ENCODE results near the gene GLRX5.
"Not testable (repeated sequence)": the region's sequence is repeated elsewhere in the genome, so short reads cannot be mapped to it uniquely, and the experiment has no call there.

GLRX5 gene

DNA sequence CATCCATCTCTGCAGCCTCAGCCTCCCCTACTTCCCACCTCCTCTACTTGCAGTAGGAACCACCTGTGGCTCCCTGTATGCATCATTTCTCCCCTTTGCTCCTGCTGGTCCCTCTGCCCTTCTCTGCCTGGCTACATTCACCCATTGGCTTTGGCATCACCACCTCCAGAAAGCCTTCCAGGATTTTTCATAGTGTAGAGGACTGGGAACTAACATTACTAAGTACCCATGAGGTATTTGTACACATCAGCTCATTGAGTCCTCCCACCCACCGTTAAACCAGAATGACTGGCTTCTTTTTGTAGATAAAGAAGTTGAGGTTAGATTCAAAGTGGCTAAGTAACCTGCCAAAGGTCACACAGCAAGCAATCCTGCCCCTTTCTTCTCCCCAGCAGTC, 35.5 kb upstream of the GLRX5 start:
- DNase-seq = no peak

DNA sequence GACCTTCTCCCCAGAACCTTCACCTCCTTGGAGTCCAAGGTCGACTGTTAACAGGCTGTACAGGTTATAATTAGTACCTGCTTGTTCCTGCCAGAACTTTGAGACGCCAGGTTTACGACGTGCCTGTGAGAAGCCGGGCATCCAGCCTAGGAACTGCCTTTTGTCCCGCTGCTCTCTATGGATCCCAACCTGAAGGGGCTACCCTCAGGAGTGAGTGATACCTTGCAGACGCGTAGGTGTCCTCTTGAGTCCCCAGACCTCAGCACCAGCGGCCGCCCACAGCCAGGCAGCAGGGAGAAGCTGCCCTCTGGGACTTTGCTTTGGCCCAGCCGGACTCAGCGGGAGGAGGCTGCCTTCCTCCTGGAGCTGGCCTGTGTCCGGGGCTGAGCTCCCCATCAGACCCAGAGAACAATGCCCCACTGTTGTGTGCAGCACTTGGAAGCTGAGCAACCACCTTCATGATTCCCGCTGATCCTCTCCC, 34.6 kb upstream of the GLRX5 start:
- DNase-seq = no peak

- peak; percentile 73 for DNase-seq
Measured at GRCh38 chr14:95500772-95501401, 34.0 kb upstream of the GLRX5 start.

DNA sequence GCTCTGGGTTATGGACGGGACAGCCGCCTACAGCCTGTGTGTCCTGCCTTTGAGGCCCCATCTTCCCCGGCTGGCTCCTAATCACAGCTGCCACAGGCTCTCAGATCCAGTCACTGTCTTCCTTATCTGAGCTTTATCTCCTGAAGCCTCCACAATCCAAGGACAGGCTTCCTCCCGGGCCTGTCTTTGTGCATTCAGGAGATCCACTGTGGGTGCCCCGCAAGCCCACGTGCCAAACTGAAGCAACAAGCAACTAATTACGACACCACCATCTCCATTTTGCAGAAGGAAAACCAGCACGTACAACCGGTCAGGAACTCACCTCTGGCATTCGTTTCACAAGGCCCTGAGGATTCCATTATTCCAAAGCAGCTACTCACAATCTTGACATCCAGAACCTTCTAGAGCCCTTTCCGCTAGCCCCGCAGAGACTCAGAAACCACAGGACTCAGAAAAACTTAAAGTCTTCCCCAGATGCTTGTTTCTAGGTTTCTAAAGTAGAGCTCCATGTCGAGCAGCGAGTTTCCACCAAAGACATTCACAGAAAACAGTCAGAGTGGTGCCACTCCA, 32.4 kb upstream of the GLRX5 start:
- no peak for DNase-seq

- no peak for DNase-seq
Measured at GRCh38 chr14:95503365-95504134, 31.3 kb upstream of the GLRX5 start.

DNA sequence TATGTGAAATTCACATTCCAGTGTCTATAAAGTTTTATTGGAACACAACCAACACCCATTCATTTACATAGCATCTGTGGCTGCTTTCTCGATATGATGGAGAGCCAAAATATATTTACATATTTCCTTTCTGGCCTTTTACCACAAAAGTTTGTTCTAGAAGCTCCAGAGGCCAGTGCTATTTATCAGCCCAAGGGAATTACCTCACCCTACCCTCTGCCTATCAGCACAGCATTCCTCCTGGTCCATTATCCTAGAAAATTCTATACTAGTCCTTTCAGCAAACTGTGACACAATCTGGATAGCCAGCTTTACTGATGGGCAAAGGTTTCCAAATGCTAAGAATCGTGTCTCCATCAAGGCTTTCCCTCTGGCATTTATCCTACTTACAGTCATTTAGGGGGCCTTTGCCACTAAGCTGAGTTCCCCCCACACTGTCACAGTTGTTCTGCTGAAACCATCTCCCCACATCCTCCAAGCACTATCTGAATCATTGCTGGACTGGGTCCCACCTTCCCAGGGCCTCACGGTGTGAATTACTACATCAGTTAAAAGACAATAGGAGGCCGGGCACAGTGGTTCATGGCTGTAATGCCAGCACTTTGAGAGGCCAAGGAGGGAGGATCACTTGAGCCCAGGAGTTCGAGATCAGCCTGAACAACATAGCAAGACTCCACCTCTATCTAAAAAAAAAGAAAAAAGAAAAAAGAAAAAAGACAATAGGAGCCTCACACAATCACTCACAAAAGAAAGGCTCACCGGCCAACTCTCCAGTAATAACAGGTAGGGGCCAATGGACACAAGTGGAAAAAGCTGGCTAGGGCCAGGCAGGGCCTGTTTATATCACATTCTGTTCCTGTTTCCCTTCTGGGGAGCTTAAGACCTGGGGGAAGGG, 30.5 kb upstream of the GLRX5 start:
- DNase-seq = peak; percentile 91

- no peak for DNase-seq
Measured at GRCh38 chr14:95505030-95505589, 29.7 kb upstream of the GLRX5 start.

DNA sequence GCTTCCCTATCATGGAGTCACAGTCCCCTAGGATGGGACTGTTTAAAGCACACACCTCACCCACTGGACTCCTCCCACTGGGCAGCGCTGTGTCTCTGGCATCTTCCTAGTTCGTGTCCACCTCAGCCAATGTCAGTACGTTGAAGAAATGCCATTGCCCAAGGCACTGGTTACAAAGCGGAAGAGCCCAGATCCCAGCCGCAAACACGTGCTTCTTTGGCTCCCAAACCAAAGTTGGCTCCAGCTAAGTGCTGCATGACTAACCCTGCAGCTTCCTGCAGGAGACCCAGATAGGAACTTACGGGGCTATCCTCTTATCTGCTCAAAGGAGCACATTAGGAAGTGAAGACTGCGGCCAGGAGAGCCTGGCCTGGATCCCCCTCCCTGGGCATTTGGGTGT, 27.7 kb upstream of the GLRX5 start:
- peak; percentile 62 for DNase-seq

- DNase-seq = peak; percentile 61
Measured at GRCh38 chr14:95507701-95508103, 27.1 kb upstream of the GLRX5 start.

- no peak for DNase-seq
Measured at GRCh38 chr14:95508377-95508776, 26.5 kb upstream of the GLRX5 start.

- no peak for DNase-seq
Measured at GRCh38 chr14:95509495-95509894, 25.4 kb upstream of the GLRX5 start.

DNA sequence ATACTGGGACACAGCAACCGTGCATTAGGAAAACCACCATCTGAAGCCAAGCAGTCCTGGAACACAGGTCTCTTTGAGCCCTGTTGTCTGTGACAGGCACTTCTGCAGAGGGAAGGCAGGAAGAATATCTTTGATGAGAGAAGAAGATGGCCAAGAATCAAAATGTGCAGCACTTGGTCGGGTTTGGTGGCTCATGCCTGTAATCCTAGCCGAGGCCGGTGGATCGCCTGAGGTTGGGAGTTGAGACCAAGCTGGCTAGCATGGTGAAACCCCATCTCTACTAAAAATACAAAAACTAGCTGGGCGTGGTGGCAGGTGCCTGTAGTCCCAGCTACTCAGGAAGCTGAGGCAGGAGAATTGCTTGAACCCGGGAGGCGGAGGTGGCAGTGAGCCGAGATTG, 24.5 kb upstream of the GLRX5 start:
- DNase-seq = not testable (repeated sequence)

GRCh38 chr14:95510804-95511203, 24.0 kb upstream of the GLRX5 start:
- no peak for DNase-seq

GRCh38 chr14:95511687-95512086, 23.2 kb upstream of the GLRX5 start:
- DNase-seq = no peak

- DNase-seq = no peak
Measured at GRCh38 chr14:95513291-95513690, 21.6 kb upstream of the GLRX5 start.

- DNase-seq = no peak
Measured at GRCh38 chr14:95514131-95515079, 20.4 kb upstream of the GLRX5 start.

DNA sequence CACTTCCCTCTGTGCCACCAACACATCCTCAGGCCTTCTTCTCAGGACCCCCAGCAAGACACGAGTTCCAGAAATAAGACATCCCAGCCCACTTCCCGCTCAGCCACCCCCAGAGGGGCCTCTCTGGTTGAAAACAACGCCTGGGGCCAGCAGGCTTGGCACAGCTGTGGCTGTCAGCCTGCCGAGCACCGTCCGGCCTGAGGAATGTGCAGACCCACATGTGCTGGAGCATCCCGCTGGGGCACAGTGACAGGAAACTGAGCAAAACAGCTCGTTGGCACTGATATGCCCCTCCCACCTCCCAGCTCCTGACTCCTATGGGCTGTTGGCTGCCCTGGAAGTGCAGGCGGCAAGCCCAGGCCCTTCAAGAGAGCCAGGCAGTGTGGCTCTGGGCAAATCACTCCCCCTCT, 19.8 kb upstream of the GLRX5 start:
- peak; percentile 85 for DNase-seq

DNA sequence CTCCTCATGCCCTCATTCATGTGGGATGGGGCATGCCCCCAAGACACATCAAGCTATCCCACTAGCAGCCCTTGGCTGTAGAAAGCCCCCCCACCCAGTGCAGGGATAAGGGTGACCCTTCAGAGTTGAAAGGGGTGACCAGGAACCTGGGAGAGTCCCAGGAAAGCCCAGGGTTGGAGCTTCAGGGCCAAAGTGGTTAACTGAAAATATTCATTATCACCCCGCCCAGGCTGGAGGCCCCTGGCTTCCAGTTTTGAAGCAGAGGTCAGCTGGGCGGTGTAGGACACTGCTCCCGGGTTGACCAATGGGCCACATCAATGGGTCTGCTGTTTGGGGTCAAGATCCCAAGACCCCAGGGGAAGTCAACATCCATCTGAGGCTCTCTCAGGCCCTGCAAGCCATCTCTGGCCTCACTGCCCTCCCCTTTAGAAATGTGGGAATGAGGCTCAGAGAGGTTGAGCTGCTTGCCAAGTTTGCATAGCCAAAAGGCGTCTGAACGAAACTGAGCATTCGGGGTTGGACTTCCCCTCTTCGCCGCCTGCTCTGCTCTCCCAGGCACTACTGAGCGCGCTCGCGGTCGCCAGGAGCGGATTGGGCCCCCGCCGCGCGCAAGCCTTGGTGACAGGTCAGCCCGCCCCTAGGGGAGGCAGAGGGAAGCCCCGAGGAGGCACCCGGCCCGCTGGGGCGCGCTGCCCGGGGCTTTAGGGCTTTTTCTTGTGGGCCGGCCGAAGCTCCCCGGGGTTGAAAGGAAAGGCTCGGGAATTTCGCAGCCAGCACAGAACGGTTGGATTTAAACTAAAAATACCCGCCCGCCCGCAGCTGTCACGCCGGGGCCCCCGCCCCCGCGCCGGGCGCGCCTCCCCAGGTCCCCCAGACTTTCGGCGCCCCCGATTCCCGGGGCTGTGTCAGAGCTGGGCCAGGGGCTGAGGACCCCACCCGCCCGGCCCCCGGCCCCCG, 19.0 kb upstream of the GLRX5 start:
- DNase-seq = peak; percentile 72

DNA sequence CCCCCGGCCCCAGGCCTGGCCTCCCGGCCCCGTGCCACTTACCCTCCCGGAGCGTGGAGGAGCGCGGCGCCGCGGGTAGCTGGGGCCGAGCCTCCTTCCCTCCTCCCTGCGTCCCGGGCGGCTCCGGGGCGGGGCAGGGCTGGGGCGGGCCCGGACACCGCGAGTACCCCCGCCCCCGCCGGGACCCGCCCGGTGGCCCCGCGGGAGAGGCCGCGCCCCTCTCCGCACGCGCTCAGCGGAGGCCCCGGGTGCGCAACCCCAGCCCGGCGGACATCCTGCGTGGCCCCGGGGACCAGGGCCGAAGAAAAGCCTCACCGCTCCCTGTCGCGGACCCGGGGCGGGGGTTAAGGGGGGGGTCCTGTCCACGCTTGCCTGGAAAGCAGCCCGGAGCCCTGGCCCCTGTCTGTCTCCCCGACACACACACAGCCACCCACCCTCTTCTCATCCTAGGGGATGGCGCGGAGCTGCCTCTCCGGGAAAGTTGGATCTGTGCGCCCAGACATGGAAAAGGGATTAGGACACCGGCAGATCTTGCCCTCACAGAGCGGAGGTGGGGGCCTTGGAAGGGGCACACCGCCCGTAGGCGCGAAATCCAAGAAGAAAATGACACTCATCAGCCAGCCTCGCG, 18.2 kb upstream of the GLRX5 start, which contains the start of gene SYNE3:
Gene SYNE3 (minus strand): TSS at position 97 of the 628 bp plus-strand sequence. CDS start 40,829 bp downstream, outside the sequence.
- peak; percentile 68 for DNase-seq
